Measurements from ENCODE around the gene PLEKHM2.
"Not testable (repeated sequence)": the region's sequence is repeated elsewhere in the genome, so short reads cannot be mapped to it uniquely, and the experiment has no call there.

PLEKHM2 gene

DNA sequence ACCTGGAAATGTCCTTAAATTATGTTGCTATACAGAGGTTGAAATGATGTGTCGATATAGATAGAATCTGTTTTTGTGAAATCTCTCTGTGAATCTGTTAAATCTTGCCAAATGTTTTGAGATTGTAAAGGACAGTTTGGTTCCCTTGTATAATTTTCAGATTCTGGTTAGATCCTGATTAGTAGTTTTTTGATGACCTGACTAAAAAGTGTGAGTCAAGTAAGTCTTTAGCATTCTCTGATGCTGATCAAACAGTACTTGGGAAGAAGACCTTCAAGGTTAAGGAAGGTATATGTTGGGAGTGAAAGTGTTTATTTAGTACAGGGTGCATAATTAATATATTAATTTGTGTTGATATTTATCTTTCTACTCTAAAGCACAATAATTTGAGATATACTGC lies 34.2 kb upstream of the PLEKHM2 start:
- Histone ChIP-seq H3K4me2 (ENCODE audit: low read length) (no peak overlapping the region), H3K9ac (ENCODE audit: low read length) (no peak overlapping the region), H3K79me2 (ENCODE audit: insufficient read depth, low read length) (no peaks in the 10 kb centered on the region), H3K4me1 (ENCODE audit: insufficient read depth, low read length, severe bottlenecking) (no peaks in the 10 kb centered on the region), H2AFZ (ENCODE audit: low read length) (no peak overlapping the region), H3K27ac (ENCODE audit: low read depth, low read length, poor library complexity, severe bottlenecking) (no peak overlapping the region), H3K9me2 (ENCODE audit: low read depth, low read length) (no peaks in the 10 kb centered on the region), H3K9me3 (ENCODE audit: low read length) (no peaks in the 10 kb centered on the region), H3K36me3 (ENCODE audit: insufficient read depth, low read length) (peaks cover 84% of the 10 kb centered on the region), H4K20me1 (ENCODE audit: insufficient read depth, low read length) (no peaks in the 10 kb centered on the region), H3F3A (ENCODE audit: insufficient read depth, low read length) (no peaks in the 10 kb centered on the region), H3K4me3 (ENCODE audit: low read depth, low read length, poor library complexity, severe bottlenecking) (no peak overlapping the region), H3K27me3 (ENCODE audit: insufficient read depth, low read length) (no peaks in the 10 kb centered on the region)
- no peak for TF ChIP-seq EZH2 (IDR thresholded peaks at IDR 0.05; ENCODE audit: borderline replicate concordance, low read length)
- TF ChIP-seq CTCF (IDR thresholded peaks at IDR 0.05; ENCODE audit: low read length), result no peak

- Histone ChIP-seq H3K36me3 (ENCODE audit: insufficient read depth, low read length) (peaks cover 84% of the 10 kb centered on the region), H4K20me1 (ENCODE audit: insufficient read depth, low read length) (no peaks in the 10 kb centered on the region), H3K9me3 (ENCODE audit: low read length) (no peaks in the 10 kb centered on the region)
These were observed 33.7 kb upstream of the PLEKHM2 start for GRCh38 chr1:15650433-15650832.

GRCh38 chr1:15652130-15652529 lies 32.0 kb upstream of the PLEKHM2 start:
- H3K9ac ChIP-seq (ENCODE audit: low read length); H3K27ac ChIP-seq (ENCODE audit: low read depth, low read length, poor library complexity, severe bottlenecking); H4K20me1 ChIP-seq (ENCODE audit: insufficient read depth, low read length); H3K4me3 ChIP-seq (ENCODE audit: low read depth, low read length, poor library complexity, severe bottlenecking); H3K4me1 ChIP-seq (ENCODE audit: insufficient read depth, low read length, severe bottlenecking); H3K4me2 ChIP-seq (ENCODE audit: low read length); H3F3A ChIP-seq (ENCODE audit: insufficient read depth, low read length); H3K79me2 ChIP-seq (ENCODE audit: insufficient read depth, low read length); H3K27me3 ChIP-seq (ENCODE audit: insufficient read depth, low read length); H3K9me2 ChIP-seq (ENCODE audit: low read depth, low read length); H3K9me3 ChIP-seq (ENCODE audit: low read length); H2AFZ ChIP-seq (ENCODE audit: low read length): not testable (repeated sequence)
- peaks cover 84% of the 10 kb centered on the region for H3K36me3 ChIP-seq (ENCODE audit: insufficient read depth, low read length)

More at GRCh38 chr1:15650433-15650832, 33.7 kb upstream of the PLEKHM2 start:
- TF ChIP-seq EZH2 (IDR thresholded peaks at IDR 0.05; ENCODE audit: borderline replicate concordance, low read length) (no peak), CTCF (IDR thresholded peaks at IDR 0.05; ENCODE audit: low read length) (no peak)
- no peaks in the 10 kb centered on the region for H3K9me2 ChIP-seq (ENCODE audit: low read depth, low read length)
- H3K79me2 ChIP-seq (ENCODE audit: insufficient read depth, low read length), result no peaks in the 10 kb centered on the region
- no peak overlapping the region for H3K9ac ChIP-seq (ENCODE audit: low read length)
- H3K4me1 ChIP-seq (ENCODE audit: insufficient read depth, low read length, severe bottlenecking), result no peaks in the 10 kb centered on the region
- no peak overlapping the region for H3K4me3 ChIP-seq (ENCODE audit: low read depth, low read length, poor library complexity, severe bottlenecking)
- no peaks in the 10 kb centered on the region for H3F3A ChIP-seq (ENCODE audit: insufficient read depth, low read length)
- H3K27ac ChIP-seq (ENCODE audit: low read depth, low read length, poor library complexity, severe bottlenecking), result no peak overlapping the region
- H3K4me2 ChIP-seq (ENCODE audit: low read length), result no peak overlapping the region
- H2AFZ ChIP-seq (ENCODE audit: low read length), result no peak overlapping the region
- H3K27me3 ChIP-seq (ENCODE audit: insufficient read depth, low read length), result no peaks in the 10 kb centered on the region

GRCh38 chr1:15654091-15654690 lies 29.9 kb upstream of the PLEKHM2 start:
- Histone ChIP-seq H3K4me3 (ENCODE audit: low read depth, low read length, poor library complexity, severe bottlenecking) (no peak overlapping the region), H3F3A (ENCODE audit: insufficient read depth, low read length) (no peaks in the 10 kb centered on the region), H4K20me1 (ENCODE audit: insufficient read depth, low read length) (no peaks in the 10 kb centered on the region), H3K4me2 (ENCODE audit: low read length) (no peak overlapping the region), H3K9ac (ENCODE audit: low read length) (no peak overlapping the region), H3K27me3 (ENCODE audit: insufficient read depth, low read length) (no peaks in the 10 kb centered on the region), H2AFZ (ENCODE audit: low read length) (no peak overlapping the region), H3K9me2 (ENCODE audit: low read depth, low read length) (no peaks in the 10 kb centered on the region), H3K79me2 (ENCODE audit: insufficient read depth, low read length) (no peaks in the 10 kb centered on the region), H3K36me3 (ENCODE audit: insufficient read depth, low read length) (peaks cover 78% of the 10 kb centered on the region), H3K27ac (ENCODE audit: low read depth, low read length, poor library complexity, severe bottlenecking) (no peak overlapping the region), H3K9me3 (ENCODE audit: low read length) (no peaks in the 10 kb centered on the region), H3K4me1 (ENCODE audit: insufficient read depth, low read length, severe bottlenecking) (no peaks in the 10 kb centered on the region)
- TF ChIP-seq CTCF (IDR thresholded peaks at IDR 0.05; ENCODE audit: low read length) (no peak), EZH2 (IDR thresholded peaks at IDR 0.05; ENCODE audit: borderline replicate concordance, low read length) (no peak)

Measured in OCI-LY1 (cell line).